22Rv1 (cell line): ENCODE measurements around the gene FAM234A.

Experiments used
- CTCF ChIP-seq: fragments of 450-650 bp; IDR thresholded peaks from 2 replicates; pipeline ENCODE4 v1.5.1; 2017; ENCODE audit warnings: mild to moderate bottlenecking
- ZFX ChIP-seq: fragments of 450-650 bp; IDR thresholded peaks from 2 replicates; pipeline ENCODE4 v1.6.1; 2017; ENCODE audit warnings: antibody characterized with exemption, borderline replicate concordance

GRCh38 chr16:265711-266110 is 31.1 kb downstream of the FAM234A start:
- TF ChIP-seq CTCF: no peak
- no peak for TF ChIP-seq ZFX
